Testis (tissue), 3 donors: ENCODE data around the gene LYL1. TPM values are rescaled to one million over a fixed set of nuclear protein-coding genes. Genes with fewer than 3 reads are reported as not detected.
A peak's percentile ranks its signal among the peaks of the same experiment; 100 is the strongest.
"Not testable (repeated sequence)": the region's sequence is repeated elsewhere in the genome, so short reads cannot be mapped to it uniquely, and the experiment has no call there.

ENCODE experiments used
- DNase-seq: peaks from one replicate; pipeline ENCODE4 v3.0.0-alpha.2; 2019
- H3K27ac ChIP-seq, 2 donors: fragments of 200-600 bp; sonication (generic); one replicate each; pipeline ENCODE4 v1.5.1; 2019
- H3K27me3 ChIP-seq: fragments of 200-600 bp; sonication (generic); one replicate; pipeline ENCODE4 v1.5.1; 2019
- H3K36me3 ChIP-seq: fragments of 200-600 bp; sonication (generic); one replicate; pipeline ENCODE4 v1.5.1; 2017; ENCODE audit warnings: low read depth; ENCODE audit errors: missing control alignments
- H3K4me1 ChIP-seq: fragments of 200-600 bp; sonication (generic); one replicate; pipeline ENCODE4 v1.5.1; 2019
- H3K4me3 ChIP-seq, 2 donors: fragments of 200-600 bp; sonication (generic); one replicate each; pipeline ENCODE4 v1.5.1; 2017 to 2019
- H3K9me3 ChIP-seq: fragments of 200-600 bp; sonication (generic); one replicate; pipeline ENCODE4 v1.5.1; 2017
- CTCF ChIP-seq, 3 experiments: fragments of 450-650 bp in 2 of 3; fragments of 200-600 bp in 1 of 3; sonication (generic) in 1 of 3; IDR thresholded peaks; one replicate each; pipeline ENCODE4 v1.5.1; 2016 to 2019; ENCODE audit warnings: antibody characterized with exemption in 3 of 3, mild to moderate bottlenecking in 2 of 3, moderate library complexity in 1 of 3
- POLR2A ChIP-seq: fragments of 450-650 bp; IDR thresholded peaks from one replicate; pipeline ENCODE4 v1.6.1; 2017; ENCODE audit warnings: antibody characterized with exemption, mild to moderate bottlenecking, moderate library complexity
- WGBS, 2 donors: methylation state at CpG; one replicate each; pipeline ENCODE4 v1.1.5; 2018; 5-methylcytosine and 5-hydroxymethylcytosine counted together
- intact Hi-C: fragments of 100-400 bp; cut with DNase I; formaldehyde crosslinking; loops from one replicate; pipeline ENCODE4 v1.15.1; 2023; ENCODE audit warnings: low total_unique reads
- polyA plus RNA-seq: library from polyadenylated mRNA; stranded (reverse); fragments of 350-450 nt; fragmentation: Illumina TruSeq; extraction: RNeasy Lipid Tissue Mini Kit (QIAGEN cat#74804); gene quantifications from one replicate; pipeline ENCODE4 v1.2.3, GENCODE V29; 2014; ENCODE audit warnings: low read depth, low replicate concordance; ENCODE audit not compliant: insufficient read depth
- total RNA-seq, 2 donors: library from RNA; depleted of rRNA; stranded (reverse); fragments of >200 nt; gene quantifications; one replicate each; pipeline ENCODE4 v1.2.3, GENCODE V29; 2016

LYL1 gene
- total and polyA plus RNA-seq, 3 donors from 2014 or later, result 15.9 to 35.8 (median 21.9) TPM

GRCh38 chr19:13149628-13150186, 47.0 kb upstream of the LYL1 start:
- DNase-seq, result peak; percentile 55
- Histone ChIP-seq H3K27me3 (no peaks in the 10 kb centered on the region), H3K9me3 (no peaks in the 10 kb centered on the region), H3K36me3 (no peaks in the 10 kb centered on the region), H3K4me3 (peak overlapping the region; percentile 73 to 78), H3K27ac (peak overlapping the region; percentile 83 to 96), H3K4me1 (peaks cover 4% of the 10 kb centered on the region)
- intact Hi-C loops, result loop anchor here (5.0 kb wide), 1 partner anchor 32 kb away; the partner anchor contains the start of genes NACC1 and TRMT1
- 1 to 5% methylated on average over 4 to 45 of the region's 46 CpGs for WGBS, 2 donors
- TF ChIP-seq POLR2A (no peak), CTCF (IDR thresholded peaks at IDR 0.05) (no peak)

GRCh38 chr19:13149173-13149627, 46.5 kb upstream of the LYL1 start:
- H3K27me3 ChIP-seq, H3K4me1 ChIP-seq, intact Hi-C loops, H3K36me3 ChIP-seq, H3K9me3 ChIP-seq: not testable (repeated sequence)
- Histone ChIP-seq H3K4me3 (peak overlapping the region; percentile 73 to 78), H3K27ac (peak overlapping the region in 1 of 2 donors; percentile 96)
- 11 to 28% methylated on average over 14 to 17 of the region's 17 CpGs for WGBS, 2 donors
- DNase-seq, result peak; percentile 34

- Histone ChIP-seq H3K4me3 (no peak overlapping the region), H3K36me3 (no peaks in the 10 kb centered on the region), H3K27me3 (no peaks in the 10 kb centered on the region), H3K27ac (no peak overlapping the region), H3K4me1 (peaks cover under 1% of the 10 kb centered on the region), H3K9me3 (no peaks in the 10 kb centered on the region)
- intact Hi-C loops, result no loop called here
- WGBS, 2 donors, result 70 to 76% methylated on average over 16 of the region's 16 CpGs
- TF ChIP-seq POLR2A (no peak), CTCF (IDR thresholded peaks at IDR 0.05) (no peak)
- no peak for DNase-seq
Measured at GRCh38 chr19:13146763-13147563, 44.3 kb upstream of the LYL1 start.

GRCh38 chr19:13139633-13140311, 37.1 kb upstream of the LYL1 start:
- H3K36me3 ChIP-seq, result no peaks in the 10 kb centered on the region
- H3K27ac ChIP-seq, result no peak overlapping the region
- H3K4me1 ChIP-seq, result no peaks in the 10 kb centered on the region
- TF ChIP-seq POLR2A, result no peak
- TF ChIP-seq CTCF (IDR thresholded peaks at IDR 0.05), result no peak
- no peaks in the 10 kb centered on the region for H3K9me3 ChIP-seq
- no peak overlapping the region for H3K4me3 ChIP-seq
- WGBS, 2 donors, result 89 to 90% methylated on average over 11 of the region's 11 CpGs
- intact Hi-C loops, result no loop called here
- DNase-seq, result no peak
- no peaks in the 10 kb centered on the region for H3K27me3 ChIP-seq

GRCh38 chr19:13138916-13139198, 36.2 kb upstream of the LYL1 start:
- no peaks in the 10 kb centered on the region for H3K4me1 ChIP-seq
- H3K9me3 ChIP-seq, result no peaks in the 10 kb centered on the region
- intact Hi-C loops, result no loop called here
- TF ChIP-seq CTCF (IDR thresholded peaks at IDR 0.05) (no peak), POLR2A (no peak)
- H3K36me3 ChIP-seq, result no peaks in the 10 kb centered on the region
- no peaks in the 10 kb centered on the region for H3K27me3 ChIP-seq
- WGBS, 2 donors, result 89 to 91% methylated on average over 10 of the region's 10 CpGs
- no peak overlapping the region for H3K4me3 ChIP-seq
- no peak for DNase-seq
- no peak overlapping the region for H3K27ac ChIP-seq
